ENCODE data around the gene PPARGC1A. TPM values are rescaled to one million over a fixed set of nuclear protein-coding genes. Genes with fewer than 3 reads are reported as not detected.

Gene PPARGC1A
- total and polyA plus RNA-seq, 2 donors (not counting 1 experiment from before 2014, with no cell fraction given) = not detected

- CTCF ChIA-PET = no interaction called here
- intact Hi-C loops (cut with micrococcal nuclease) = no loop called here
- ATAC-seq (ENCODE audit: low read depth) (no peak), DNase-seq (no peak)
- H3K79me2 ChIP-seq (ENCODE audit: control insufficient read depth, insufficient read depth, low read length) = no peaks in the 10 kb centered on the region
- Mint-ChIP-seq H3K4me3 (no peak overlapping the region), H3K27ac (no peak overlapping the region), H3K4me1 (no peaks in the 10 kb centered on the region), H3K9me3 (ENCODE audit: insufficient read depth) (no peaks in the 10 kb centered on the region), H3K27me3 (no peaks in the 10 kb centered on the region)
- no peaks in the 10 kb centered on the region for H3K27me3 ChIP-seq (replicated peaks in 1 of 4; ENCODE audit: control extremely low read depth in 1 of 4, control insufficient read depth in 3 of 4, insufficient read depth in 4 of 4, low read length in 3 of 4)
- H3K9ac ChIP-seq (ENCODE audit: low read length) = no peak overlapping the region
- no peak overlapping the region for H3K4me2 ChIP-seq (replicated peaks; ENCODE audit: low read depth, low read length, poor library complexity, severe bottlenecking)
- H3K4me3 ChIP-seq (ENCODE audit: control extremely low read depth in 1 of 5, extremely low read depth in 1 of 5, insufficient read depth in 1 of 5, low read depth in 2 of 5, low read length in 4 of 5) = no peak overlapping the region
- TF ChIP-seq EZH2 (IDR thresholded peaks at IDR 0.05; ENCODE audit: borderline replicate concordance, insufficient read depth, low read depth, low read length, poor library complexity, severe bottlenecking) (no peak), CTCF (IDR thresholded peaks at IDR 0.05) (no peak)
- no peaks in the 10 kb centered on the region for H3K36me3 ChIP-seq (replicated peaks in 1 of 2; ENCODE audit: control extremely low read depth in 1 of 2, control insufficient read depth in 1 of 2, extremely low read depth in 1 of 2, insufficient read depth in 2 of 2, low read length in 1 of 2)
- H3K27ac ChIP-seq (ENCODE audit: low read length in 2 of 2) = no peak overlapping the region
- no peaks in the 10 kb centered on the region for H3K4me1 ChIP-seq (ENCODE audit: control insufficient read depth in 2 of 2, insufficient read depth in 2 of 2, low read length in 2 of 2)
- no peaks in the 10 kb centered on the region for H4K20me1 ChIP-seq (ENCODE audit: control insufficient read depth, insufficient read depth, low read length, poor library complexity, severe bottlenecking)
- no peaks in the 10 kb centered on the region for H3K9me3 ChIP-seq (ENCODE audit: control extremely low read depth in 1 of 3, control insufficient read depth in 2 of 3, insufficient read depth in 1 of 3, low read length in 2 of 3)
- POLR2A ChIA-PET = no interaction called here
- WGBS (ENCODE audit: insufficient coverage) = 70% methylated on average over 2 of the region's 3 CpGs
- H2AFZ ChIP-seq (ENCODE audit: insufficient read depth, low read depth, low read length, poor library complexity, severe bottlenecking) = no peak overlapping the region
Measured at GRCh38 chr4:23876418-23877089, 13.3 kb downstream of the PPARGC1A start.

GRCh38 chr4:23875317-23875716, 14.5 kb downstream of the PPARGC1A start:
- Mint-ChIP-seq H3K27me3 (no peaks in the 10 kb centered on the region), H3K27ac (no peak overlapping the region), H3K4me3 (no peak overlapping the region), H3K4me1 (no peaks in the 10 kb centered on the region), H3K9me3 (ENCODE audit: insufficient read depth) (no peaks in the 10 kb centered on the region)
- no peaks in the 10 kb centered on the region for H3K9me3 ChIP-seq (ENCODE audit: control extremely low read depth in 1 of 3, control insufficient read depth in 2 of 3, insufficient read depth in 1 of 3, low read length in 2 of 3)
- H3K27me3 ChIP-seq (replicated peaks in 1 of 4; ENCODE audit: control extremely low read depth in 1 of 4, control insufficient read depth in 3 of 4, insufficient read depth in 4 of 4, low read length in 3 of 4) = no peaks in the 10 kb centered on the region
- ATAC-seq (ENCODE audit: low read depth) (no peak), DNase-seq (no peak)
- no peak overlapping the region for H3K4me2 ChIP-seq (replicated peaks; ENCODE audit: low read depth, low read length, poor library complexity, severe bottlenecking)
- no peak overlapping the region for H3K27ac ChIP-seq (ENCODE audit: low read length in 2 of 2)
- no peaks in the 10 kb centered on the region for H3K79me2 ChIP-seq (ENCODE audit: control insufficient read depth, insufficient read depth, low read length)
- WGBS (ENCODE audit: insufficient coverage) = 100% methylated on average over 3 of the region's 6 CpGs
- no peak overlapping the region for H3K9ac ChIP-seq (ENCODE audit: low read length)
- TF ChIP-seq CTCF (IDR thresholded peaks at IDR 0.05) (no peak), EZH2 (IDR thresholded peaks at IDR 0.05; ENCODE audit: borderline replicate concordance, insufficient read depth, low read depth, low read length, poor library complexity, severe bottlenecking) (no peak)
- no peaks in the 10 kb centered on the region for H3K4me1 ChIP-seq (ENCODE audit: control insufficient read depth in 2 of 2, insufficient read depth in 2 of 2, low read length in 2 of 2)
- H2AFZ ChIP-seq (ENCODE audit: insufficient read depth, low read depth, low read length, poor library complexity, severe bottlenecking) = no peak overlapping the region
- ChIA-PET CTCF (no interaction called here), POLR2A (no interaction called here)
- no peaks in the 10 kb centered on the region for H4K20me1 ChIP-seq (ENCODE audit: control insufficient read depth, insufficient read depth, low read length, poor library complexity, severe bottlenecking)
- H3K36me3 ChIP-seq (replicated peaks in 1 of 2; ENCODE audit: control extremely low read depth in 1 of 2, control insufficient read depth in 1 of 2, extremely low read depth in 1 of 2, insufficient read depth in 2 of 2, low read length in 1 of 2) = no peaks in the 10 kb centered on the region
- intact Hi-C loops (cut with micrococcal nuclease) = no loop called here
- no peak overlapping the region for H3K4me3 ChIP-seq (ENCODE audit: control extremely low read depth in 1 of 5, extremely low read depth in 1 of 5, insufficient read depth in 1 of 5, low read depth in 2 of 5, low read length in 4 of 5)

Data from B cell (primary cell).